ENCODE results near the gene LETM1.

Gene LETM1

DNA sequence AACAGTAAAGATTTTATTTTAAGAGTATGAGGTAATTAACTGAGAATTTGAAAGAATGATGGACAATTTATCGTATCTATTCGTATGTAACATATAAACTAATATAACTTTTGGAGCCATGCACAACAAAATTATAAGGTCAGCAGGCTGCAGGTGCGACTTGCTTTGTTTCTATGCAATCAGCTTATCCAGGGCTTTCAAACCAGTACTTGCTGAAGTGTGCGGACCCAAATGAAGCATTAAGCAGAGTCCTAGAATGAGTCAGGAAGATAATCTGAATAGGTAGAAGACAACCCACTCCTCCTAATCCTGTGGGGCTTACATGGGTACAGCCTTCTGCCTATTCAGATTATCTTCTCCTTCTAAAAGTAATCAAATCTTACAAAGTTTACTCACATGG lies 17.3 kb upstream of the LETM1 start:
- no peak for DNase-seq (ENCODE audit: low read depth in 2 of 3, low spot score in 2 of 3)

DNA sequence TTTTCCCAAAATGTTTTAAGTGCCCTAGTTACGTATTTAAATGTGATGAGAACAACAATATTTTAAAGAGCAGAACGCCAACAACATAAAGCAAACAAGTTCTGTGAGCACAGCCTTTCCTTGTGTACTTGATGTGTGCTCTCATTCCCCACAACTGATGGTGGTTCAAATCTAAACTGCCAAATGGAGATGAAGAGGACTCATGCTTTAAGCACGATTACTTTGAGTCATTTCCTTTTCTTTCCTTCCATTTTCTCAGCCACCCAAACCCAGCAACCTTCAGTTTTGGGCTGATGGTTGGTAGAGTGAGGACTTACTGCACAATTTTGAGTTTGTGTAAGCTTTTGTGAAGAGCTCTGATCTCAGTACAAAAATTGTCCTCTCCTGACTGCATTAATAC lies 16.9 kb upstream of the LETM1 start:
- DNase-seq (ENCODE audit: low read depth in 2 of 3, low spot score in 2 of 3): no peak

DNA sequence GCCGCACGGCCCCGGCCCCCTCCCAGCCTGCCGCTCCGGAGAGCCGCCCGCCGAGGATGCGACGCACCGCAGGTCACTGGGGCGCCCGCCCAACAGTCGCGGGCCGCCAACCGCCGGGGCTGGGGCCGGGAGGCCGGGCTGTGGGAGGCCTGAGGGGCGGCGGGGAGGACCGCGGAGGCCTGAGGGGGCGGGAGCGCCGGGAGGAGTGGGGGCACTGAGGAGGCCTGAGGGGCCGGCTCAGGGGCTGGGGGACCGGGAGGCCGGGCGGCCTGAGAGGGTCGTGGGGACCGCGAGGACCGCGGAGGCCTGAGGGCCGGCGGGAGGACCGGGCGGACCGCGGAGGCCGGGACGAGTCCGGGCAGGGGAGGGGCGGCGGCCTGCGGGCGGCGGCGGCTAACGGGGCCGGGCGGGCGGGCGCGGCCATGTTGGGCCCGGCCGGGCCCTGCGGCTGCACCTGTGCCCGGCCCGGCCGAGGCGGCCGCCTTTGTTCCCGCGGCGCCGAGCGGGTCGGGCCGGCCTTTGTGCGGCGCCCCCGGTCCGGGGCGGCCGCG lies 15.6 kb upstream of the LETM1 start:
- no peak for DNase-seq (ENCODE audit: low read depth in 2 of 3, low spot score in 2 of 3)

DNA sequence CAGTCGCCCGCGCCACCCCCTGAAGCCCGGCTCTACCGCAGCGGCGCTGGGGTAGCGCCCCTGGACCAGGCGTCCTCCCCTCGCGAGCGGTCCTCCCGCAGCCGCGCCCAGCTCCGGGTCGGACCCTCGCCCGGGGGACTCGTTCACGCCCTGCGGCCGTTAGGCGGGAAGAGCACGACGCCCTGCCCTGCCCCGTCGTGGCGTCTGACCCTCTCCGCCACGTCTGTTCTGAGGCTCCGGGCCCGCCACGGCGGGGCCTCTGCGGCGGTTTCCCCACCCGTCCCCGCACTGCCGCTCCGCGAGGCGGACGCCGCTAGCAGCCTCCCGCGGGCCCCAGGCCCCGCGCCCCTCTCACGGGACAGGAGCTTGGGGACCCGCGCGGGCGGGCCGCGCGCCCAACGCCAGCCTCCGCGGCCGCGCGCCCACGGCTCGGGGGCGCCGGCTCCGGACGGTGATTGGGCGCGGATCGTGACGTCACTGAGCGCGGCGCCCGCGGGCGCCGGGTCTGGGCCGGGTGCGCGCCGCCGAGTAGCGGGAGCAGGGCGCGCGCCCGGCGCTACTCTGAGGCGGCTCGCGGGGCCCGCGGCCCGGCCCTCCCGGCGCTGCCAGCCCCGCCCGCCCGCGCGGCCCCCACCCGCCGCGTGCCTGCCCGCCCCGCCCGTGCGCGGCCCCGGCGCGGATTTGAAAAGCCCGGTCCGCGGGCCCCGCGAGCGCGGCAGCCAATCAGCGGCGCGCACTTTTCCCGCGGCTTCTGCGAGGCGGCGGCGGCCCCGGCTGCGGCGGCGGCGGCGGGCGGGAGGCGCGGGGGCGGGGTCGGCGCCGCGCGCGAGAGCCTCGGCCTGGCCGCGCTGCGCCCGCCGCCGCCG lies 14.9 kb upstream of the LETM1 start, which contains the start of gene NSD2:
Gene NSD2, plus strand, starts transcription at position 816 of the 866 bp plus-strand sequence. CDS start 29,262 bp downstream, outside the sequence.
- peak; percentile 79 to 89 (median 85) for DNase-seq (ENCODE audit: low read depth in 2 of 3, low spot score in 2 of 3)

DNA sequence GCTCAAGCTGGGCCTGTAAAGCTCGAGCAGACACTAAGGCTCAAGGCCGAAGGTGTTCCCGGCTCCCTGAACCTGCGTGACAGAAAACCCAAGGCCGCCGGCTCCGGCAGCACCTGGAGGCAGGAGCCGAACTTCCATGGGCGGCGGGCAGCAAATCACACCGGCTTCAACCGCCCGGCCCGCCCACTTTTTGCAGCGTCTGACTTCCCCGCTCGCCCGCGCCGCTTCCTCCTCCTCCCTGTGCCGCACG lies 14.3 kb upstream of the LETM1 start:
- DNase-seq (ENCODE audit: low read depth in 2 of 3, low spot score in 2 of 3): peak; percentile 69 to 78 (median 70)

DNA sequence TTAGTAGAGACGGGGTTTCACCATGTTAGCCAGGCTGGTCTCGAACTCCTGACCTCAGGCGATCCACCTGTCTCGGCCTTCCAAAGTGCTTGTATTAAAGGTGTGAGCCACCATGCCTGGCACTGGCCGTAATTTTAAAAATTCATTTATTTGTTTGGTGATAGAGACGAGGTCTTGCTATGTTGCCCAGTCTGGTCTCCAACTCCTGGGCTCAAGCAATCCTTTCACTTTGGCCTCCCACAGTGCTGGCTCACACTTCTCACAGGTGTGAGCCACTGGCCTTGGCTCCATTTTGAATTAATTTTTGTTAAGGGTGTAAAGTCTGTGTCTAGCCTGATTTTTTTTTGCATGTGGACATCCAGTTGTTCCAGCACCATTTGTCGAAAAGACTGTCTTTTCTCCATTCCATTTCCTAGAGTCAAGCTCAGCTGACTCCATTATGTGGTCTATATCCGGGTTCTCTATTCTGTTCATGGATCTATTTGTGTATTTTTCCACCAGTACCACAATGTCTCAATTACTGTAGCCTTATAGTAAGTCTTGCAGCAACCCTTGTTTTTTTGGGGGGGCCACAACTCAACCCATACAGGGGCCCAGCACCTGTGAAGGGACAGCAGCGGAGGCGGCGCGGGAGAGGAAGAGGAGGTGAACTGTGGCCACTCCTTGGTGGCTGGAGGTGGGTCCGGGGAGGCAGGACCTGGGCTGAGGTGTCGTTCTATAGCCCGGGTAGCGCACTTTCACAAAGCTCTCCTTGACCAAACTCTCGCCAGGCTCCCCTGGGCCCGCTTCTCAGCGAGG lies 13.8 kb upstream of the LETM1 start:
- no peak for DNase-seq (ENCODE audit: low read depth in 2 of 3, low spot score in 2 of 3)

DNA sequence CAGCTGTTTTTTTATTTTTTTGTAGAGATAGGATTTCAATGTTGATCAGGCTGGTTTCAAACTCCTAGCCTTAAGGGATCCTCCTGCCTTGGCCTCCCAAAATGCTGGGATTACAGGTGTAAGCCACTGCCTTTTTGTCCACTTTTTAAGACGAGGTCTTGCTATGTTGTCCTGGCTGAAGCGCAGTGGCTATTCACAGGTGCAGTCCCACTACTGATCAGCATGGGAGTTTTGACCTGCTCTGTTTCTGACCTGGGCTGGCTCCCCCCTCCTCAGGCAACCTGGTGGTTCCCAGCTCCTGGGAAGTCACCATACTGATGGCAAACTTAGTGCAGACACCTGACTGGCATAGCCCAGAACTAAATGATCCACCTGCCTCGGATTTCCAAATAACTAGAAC lies 13.0 kb upstream of the LETM1 start:
- DNase-seq (ENCODE audit: low read depth in 2 of 3, low spot score in 2 of 3): no peak

DNA sequence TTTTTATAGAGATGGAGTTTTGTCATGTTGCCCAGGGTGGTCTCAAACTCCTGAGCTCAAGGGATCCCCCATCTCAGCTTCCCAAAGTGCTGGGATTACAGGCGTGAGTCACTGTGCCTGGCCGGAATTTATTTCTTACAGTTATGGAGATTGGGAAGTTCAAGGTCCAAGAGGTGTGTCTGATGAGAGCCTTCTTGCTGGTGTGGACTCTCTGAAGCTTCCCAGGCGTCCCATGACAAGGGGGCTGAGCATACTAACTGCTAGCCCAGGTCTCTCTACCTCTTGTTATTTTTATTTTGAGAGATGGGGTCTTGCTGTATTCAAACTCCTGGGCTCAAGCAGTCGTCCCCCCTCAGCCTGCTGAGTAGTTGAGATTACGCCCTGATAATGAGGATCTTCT lies 12.3 kb upstream of the LETM1 start:
- no peak for DNase-seq (ENCODE audit: low read depth in 2 of 3, low spot score in 2 of 3)

DNA sequence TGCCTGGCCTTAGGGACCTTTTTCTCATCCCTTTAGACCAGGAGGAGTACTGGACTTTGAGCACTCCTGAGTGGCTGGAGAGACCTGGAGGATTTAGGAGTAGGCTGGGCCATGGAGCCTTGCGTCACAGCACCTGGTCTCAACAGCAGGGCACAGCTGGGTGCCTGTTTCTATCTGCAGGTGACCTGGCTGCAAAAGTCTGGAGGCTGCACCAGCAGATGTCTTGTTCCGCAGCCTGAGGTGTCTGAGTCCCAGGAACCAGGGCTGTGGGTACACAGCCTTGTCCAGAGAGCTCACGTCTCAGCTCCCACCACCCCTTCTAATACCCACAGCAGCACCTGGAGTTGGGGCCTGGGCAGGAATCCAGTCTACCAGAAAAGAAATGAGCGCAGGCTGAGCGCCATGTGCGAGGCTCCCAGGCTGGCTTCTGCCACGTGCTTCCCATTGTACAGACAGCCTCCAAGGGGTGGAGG lies 10.3 kb upstream of the LETM1 start:
- DNase-seq (ENCODE audit: low read depth in 2 of 3, low spot score in 2 of 3): no peak

DNA sequence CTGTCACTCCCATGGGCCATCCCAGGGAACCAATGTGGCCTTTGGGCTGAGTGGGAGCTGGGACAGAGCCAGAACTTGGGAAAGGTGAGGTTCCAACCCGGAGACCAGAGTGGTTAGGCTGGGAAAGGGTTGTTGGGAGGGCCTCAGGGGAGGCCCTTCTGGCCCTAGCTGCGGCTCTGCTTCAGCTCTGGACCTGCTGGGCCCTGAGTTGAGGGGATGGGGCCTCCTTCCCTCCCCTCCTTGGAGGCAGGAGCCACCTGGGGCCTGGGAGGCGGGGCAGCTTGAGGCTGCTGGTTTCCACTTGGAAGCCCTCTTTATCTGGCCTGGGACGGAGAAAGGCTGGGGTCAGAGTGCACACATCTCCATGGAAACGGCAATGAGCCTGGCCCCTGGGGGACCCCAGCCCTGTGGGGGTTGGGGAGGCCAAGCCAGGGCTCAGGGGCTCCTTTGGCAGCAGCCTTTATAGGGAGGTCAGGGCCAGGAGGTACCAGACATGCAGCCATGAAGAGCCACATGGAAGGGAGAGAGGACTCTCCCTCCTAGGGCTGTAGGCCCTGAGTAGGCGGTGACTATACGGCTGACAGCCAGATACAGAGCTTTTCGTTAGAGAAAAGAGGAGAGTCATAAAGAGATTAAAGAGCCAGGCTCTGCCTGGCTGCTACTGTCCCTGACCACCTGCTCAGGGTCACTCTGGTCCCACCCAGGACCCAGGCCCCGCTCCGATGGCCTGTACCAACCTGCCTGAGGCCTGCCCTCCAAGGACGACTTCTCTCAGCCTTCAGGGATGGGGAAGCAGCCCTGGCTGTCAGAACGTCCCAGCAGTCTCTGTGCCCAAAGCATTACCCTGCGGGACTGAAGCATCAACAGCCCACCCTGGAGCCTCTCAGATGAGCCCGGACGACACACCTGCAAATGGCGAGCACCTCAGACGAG lies 8.4 kb upstream of the LETM1 start:
- DNase-seq (ENCODE audit: low read depth in 2 of 3, low spot score in 2 of 3): no peak

DNA sequence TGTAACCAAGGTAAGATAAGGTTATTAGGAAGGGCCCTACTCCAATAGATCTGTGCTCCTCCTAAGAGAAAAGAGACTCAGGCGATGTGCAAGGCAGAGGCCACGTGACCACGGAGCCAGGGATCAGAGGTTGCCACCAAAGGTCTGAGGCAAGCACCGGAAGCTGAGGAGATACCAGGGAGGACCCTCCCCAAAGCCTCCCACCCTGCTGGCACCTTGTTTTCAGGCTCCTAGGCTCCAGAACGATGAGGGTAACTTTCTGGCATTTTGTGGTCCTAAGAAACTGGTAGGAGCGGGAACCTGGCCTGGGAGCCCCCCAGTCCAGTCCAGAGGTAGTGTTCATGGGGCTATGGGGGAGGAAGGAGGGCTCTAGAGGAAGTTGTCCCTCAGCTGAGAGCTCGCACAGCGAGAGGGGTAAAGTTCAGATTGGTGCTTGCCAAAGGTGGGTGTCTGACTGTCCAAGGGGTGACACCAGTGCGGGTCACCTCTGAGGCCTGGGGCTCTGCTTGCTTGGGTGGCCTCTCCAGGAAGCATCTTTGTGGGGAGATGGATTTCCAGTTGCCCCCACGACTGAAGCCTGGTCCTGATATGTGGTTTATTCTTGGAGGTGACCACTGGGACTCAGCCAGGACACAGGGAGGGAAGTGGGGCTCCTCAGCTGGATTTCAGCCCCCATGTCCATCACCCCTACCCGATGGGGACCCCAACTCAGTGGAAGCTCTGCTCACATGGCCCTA lies 7.5 kb upstream of the LETM1 start:
- DNase-seq (ENCODE audit: low read depth in 2 of 3, low spot score in 2 of 3): no peak

DNA sequence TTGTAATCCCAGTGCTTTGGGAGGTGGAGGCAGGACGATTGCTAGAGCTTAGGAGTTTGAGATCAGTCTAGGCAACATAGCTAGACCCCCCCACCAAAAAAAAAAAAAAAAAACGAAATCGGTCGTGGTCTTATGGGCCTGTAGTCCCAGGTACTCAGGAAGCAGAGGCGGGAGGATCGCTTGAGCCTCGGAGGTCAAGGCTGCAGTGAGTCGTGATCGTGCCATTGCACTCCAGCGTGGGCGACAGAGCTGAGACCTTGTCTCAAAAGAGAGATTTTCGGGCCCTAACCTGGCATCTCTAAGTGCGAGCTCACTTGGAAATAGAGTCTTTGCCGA lies 7.0 kb upstream of the LETM1 start:
- no peak for DNase-seq (ENCODE audit: low read depth in 2 of 3, low spot score in 2 of 3)

DNA sequence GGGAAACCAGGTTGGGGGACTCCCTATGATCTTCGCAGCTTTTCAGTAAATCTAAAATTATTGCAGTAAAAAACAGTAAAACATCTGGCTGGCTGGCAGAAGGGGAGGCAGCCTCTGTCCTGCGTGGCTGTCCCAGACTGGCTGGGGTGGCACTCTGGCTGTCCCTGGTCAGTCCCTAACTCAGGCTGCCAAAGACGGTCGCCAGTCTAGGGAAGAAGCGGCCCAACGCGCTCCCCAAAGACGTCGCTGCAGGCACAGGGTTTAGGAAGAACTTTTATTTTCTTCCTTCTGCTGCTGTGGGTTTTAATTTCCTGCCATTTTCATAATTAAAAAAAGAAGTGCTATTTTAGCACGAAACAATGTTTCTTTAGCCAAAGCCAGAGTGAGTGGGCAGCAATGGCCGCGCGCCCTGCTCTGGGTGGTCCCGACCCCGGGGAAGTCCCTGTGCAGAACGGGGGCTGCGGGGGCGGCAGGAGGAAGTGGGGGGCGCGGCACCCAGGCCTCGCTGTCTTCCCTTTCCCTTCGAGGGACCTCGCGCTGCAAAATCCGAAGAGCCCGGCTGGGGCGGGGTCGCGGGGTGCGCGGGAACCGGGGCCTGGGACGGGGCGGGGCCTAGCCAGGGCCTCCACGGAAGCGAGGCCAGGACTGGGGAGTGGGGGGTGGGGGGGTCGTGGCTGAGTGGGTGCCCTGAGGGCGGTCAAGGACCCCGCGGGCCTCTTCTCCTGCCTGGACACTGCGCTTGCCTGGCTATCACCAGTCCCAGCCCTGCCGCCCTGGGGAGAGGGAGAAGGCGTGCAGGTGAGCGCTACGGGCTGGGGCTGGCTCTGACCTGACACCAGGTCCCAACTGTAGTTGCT lies 6.3 kb upstream of the LETM1 start:
- no peak for DNase-seq (ENCODE audit: low read depth in 2 of 3, low spot score in 2 of 3)

DNA sequence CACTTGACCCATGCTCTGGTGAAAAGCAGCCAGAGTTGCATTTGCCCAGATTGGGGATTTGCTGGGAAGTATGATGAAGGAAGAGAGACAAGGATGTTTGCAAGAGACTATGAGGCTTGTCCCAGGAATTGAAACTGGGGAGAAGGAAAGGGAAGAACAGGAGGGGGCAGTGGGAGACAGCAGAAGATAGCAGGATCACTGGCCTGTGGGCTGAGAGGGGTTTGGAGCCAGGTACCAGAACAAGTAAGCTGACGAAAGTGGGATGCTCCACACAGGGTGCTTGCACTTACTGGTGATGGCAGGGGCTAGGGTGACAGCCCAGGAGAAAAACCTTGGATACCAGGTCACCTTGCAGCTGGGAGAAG lies 3.4 kb upstream of the LETM1 start:
- DNase-seq (ENCODE audit: low read depth in 2 of 3, low spot score in 2 of 3): no peak

DNA sequence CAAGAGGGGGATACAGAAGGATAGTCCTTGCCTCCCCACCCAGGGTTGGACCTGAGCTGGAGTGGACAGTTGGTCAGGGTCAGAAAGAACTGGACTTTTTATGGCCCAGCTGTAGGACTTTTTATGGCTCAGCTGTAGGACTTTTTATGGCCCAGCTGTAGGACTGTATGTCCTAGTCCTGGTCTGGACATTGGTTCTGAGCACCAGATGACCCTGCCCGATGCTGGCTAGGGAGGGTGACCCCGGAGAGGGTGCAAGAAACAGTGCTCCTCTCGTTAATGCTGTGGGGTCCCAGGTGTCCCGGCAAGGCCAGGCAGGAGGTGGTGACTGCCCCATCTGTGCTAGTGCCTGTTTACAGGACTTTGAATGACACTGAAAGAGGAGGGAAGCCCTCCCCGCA lies 2.0 kb upstream of the LETM1 start:
- no peak for DNase-seq (ENCODE audit: low read depth in 2 of 3, low spot score in 2 of 3)

DNA sequence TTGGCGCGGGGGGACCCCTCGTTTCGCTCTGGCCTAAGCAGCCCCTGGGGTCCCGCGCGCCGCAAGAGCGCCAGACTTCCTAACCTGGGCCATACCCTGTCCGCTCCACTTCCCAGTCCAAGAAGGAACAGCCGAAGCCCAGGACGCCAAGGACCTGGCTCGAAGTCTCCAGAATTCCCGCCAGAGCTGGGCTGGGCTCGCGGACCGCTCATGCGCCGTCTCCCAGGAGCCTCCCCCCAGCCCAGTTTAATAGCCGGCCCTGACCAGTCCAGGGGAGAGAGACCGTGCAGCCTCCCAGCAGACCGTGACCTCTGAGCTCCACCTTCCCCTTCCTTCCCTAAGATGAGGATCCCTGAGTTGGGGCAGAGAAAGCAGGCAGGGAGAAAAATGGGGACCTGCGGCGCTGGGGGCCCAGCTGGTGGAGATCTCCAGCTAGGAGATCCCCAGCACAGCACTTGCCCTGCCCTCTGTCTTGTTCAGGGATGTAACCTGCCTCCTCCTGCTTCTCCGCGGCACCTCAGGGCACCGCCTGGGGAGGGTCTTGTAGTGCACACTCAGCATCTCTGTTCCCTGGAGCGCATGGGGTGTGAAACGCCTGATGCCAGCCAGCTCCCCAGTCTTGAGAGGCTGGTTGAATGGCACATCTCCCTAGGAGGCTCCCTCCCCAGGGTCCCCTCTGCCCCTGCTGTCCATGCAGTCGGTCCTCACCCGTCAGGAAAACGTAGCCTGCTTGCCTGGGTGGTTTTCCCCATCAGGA lies 1.2 kb upstream of the LETM1 start:
- DNase-seq (ENCODE audit: low read depth in 2 of 3, low spot score in 2 of 3): no peak

DNA sequence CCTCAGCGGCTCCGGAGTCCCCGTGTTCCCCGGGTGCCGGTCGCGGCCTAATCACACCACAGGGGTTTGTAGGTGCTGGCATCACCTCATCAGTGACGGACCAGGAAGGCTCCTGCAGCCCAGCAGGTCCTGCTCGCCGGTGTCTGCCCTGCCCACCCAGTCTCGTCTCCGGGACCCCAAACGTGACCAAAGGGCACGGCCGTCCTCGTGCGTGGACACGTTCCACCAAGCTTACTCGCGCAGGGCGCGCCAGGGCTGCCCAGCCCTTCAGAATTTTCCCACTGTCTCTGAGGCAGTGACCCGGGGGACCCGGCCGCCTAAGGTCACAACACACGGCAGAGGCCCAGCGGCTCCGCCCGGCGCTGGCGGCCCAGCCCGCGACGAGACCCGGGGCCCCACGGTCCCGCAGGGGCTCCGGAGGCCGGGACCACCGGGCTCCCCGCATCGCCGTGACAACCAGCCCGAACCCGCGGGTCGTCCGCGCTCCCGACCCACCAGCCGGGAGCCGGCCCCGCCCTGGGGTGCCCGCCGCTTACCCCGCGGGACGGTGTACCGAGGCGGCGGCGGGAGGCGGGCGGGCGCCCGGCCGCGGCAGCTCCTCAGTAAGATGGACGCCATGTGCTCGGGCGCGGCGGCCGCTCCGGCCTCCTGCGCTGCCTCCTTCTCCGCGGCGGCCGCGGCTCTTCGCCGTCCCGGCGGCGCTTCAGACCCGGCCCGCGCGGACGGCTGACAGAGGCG lies 454 bp downstream of the LETM1 start:
- DNase-seq (ENCODE audit: low read depth in 2 of 3, low spot score in 2 of 3): no peak

DNA sequence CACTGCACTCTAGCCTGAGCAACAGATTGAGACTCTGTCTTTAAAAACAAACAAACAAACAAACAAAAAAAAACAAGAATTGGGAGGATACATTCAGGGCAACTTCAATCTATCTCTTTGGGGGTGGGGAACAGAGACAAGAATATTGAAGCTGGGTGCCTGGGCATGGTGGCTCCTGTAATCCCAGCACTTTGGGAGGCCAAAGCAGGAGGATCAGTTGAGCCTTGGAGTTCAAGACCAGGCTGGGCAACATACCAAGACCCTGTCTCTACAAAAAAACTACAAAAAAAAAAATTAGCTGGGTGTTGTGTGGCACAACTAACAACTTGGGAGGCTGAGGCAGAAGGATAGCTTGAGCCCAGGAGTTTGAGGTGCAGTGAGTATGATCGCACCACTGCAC lies 1.2 kb downstream of the LETM1 start:
- no peak for DNase-seq (ENCODE audit: low read depth in 2 of 3, low spot score in 2 of 3)
